GM18520 (cell line): ENCODE results near the gene RALY.

Source experiments
- ATAC-seq: cut with Tn5 transposase; IDR thresholded peaks from one replicate; pipeline ENCODE4 v1.9.1; 2021; ENCODE audit not compliant: unreplicated experiment

RALY gene

DNA sequence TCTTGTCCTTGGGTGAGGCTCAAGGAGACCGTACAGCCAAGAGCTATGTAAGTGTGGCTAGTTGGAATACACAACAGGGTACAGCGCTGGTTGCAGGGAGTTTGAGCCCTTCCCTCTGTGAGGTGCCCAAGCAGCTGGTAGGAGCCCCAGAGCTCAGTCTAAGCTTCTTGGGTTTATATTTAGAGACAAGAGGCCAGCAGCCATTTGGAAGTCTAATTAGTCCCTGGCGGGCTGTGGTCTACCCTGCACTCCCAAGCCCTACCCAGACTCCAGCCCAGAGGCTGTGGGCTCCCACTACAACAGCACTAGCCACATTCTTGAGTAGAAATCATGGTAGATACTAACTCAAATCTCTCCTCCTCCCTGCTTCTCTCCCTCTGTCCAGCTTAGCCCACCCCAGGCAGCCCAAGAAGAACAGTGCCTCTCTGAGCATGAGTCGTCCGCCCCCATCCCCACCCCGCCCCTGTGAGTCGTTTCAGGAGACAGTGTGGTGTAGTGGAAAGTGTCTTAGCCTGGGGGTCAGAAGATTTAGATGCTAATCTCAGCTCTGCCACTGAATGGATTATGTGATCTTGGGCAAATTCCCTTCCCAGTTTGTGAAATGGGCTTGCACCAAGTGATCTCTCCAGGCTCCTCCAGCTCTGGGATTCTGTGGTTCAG lies 80.5 kb downstream of the RALY start:
- ATAC-seq, result no peak

DNA sequence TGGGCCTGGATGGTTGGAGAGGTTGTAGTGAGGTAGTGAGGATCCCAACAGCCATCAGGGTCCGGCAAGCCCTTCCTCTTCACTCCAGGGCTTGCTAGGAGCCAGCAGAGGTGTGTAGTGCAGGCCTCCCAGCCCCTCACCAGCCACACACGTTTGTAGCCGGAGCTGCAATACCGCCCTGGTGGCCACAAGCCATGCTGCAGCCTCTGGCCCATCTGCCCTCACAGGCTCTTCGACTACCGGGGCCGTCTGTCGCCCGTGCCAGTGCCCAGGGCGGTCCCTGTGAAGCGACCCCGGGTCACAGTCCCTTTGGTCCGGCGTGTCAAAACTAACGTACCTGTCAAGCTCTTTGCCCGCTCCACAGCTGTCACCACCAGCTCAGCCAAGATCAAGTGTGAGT lies 81.9 kb downstream of the RALY start:
- ATAC-seq, result no peak

DNA sequence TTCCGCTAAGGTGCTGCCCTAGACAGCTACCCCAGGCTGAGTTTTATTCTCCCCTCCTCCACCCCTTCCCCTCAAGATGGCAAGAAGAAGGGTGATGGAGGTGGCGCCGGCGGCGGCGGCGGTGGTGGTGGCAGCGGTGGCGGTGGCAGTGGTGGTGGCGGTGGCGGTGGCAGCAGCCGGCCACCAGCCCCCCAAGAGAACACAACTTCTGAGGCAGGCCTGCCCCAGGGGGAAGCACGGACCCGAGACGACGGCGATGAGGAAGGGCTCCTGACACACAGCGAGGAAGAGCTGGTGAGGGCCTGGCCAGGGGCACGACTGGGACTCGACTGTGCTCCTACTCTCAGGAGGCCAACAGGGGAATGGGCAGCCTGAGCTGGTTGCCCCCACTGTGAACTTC lies 83.2 kb downstream of the RALY start:
- ATAC-seq, result no peak

DNA sequence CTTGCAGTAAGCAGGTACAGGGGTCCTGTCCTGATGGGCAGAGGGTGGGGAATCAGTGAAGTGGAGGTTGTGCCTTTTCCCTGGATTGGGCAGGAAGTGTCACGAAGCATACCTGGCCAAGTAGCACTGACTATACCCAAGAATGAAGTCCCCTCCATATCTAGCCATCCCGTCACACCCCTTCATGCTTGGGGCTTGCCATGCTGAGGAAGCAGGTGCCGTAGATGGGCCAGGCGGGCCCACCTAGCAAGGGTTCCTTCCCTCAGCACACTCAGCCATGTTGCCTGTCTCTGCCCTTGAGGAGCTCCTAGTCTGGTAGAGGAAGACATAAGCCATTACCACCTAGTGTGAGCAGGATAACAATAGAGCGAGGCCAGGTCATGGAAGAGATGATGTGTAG lies 84.8 kb downstream of the RALY start:
- ATAC-seq, result no peak

DNA sequence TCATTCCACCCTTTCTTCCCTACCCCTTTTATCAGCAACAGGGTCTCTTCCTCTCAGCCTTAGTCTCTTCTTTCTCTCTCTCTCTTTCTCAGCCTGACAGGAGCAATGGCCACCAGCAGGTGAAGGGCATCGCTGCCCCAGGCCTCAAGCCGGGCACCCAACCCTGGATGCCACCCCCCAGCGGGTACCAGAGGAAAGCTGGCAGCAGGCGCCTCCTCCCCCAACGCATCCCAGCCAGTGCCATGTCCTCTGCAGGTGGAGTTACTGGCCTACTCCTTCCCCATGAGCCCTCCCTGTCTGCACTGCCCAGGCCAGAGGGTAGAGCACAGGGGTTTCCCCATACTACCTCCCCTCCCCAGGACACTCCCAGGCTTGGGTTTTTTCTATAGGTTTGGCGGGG lies 86.1 kb downstream of the RALY start:
- ATAC-seq, result no peak

DNA sequence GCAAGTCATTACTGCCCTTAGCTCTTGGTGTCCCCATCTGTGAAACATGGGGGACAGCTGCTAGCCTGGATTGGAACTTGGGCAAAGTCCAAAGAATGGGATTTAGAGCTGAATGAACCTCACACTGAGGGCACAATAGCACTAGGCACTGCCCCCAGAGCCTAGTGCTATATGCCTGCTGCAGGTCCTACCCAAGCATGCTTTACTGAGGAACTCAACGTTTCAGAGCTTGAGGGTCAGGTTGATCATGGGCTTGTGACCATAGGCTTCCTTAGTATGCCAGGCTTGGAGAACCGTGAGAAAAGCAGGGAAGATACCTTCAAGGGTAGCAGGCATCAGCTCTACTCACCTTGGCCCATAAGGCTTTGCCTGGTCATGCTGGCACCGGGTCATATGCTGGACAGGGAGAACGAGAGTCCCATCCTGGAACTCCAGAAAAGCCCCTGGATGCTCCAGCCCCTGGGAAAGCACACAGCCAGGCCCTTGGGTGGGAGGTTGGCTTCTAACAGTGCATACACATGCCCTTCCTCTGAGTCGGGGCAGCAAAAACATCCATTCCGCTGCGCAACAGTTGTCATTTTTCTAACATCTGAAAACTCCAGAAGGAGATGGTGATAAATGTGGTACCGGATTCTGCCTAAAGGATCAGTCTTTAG lies 88.6 kb downstream of the RALY start:
- ATAC-seq, result no peak

DNA sequence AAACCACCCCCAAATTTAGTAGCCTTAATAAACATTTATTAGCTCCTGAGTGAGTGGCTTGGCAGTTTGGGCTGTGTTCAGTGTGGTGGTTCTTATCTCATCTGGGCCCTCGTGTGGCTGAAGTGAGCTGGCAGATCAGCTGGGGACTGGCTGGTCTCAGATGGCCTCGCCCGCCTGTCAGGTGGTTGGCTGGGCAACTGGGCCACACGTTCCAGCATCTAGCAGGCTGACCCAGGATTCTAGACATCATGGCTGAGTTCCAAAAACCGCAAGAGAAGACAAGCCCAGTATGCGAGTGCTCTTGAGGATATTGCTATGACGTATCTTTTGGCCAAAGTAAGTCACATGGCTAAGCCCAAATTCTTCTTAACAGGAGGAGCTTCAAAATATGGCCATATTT lies 89.4 kb downstream of the RALY start:
- no peak for ATAC-seq

DNA sequence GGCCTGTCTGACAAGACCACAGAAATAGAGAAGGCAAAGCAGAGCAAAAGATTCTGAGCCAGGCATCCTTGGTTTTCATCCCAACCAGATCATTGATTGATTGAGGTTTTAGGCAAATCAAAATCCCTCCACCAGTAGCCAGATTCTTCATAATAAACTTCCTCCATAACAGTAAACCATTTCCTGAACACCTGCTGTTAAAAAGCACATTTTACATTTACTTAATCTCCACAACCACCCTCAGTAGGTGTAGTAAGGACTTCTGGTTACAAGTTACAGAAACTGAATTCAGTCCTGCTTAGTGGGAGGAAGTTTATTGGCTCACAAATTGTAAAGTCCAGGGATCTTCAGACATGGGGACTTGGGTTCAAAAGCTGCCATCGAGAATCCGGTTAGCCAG lies 90.1 kb downstream of the RALY start:
- ATAC-seq, result no peak

DNA sequence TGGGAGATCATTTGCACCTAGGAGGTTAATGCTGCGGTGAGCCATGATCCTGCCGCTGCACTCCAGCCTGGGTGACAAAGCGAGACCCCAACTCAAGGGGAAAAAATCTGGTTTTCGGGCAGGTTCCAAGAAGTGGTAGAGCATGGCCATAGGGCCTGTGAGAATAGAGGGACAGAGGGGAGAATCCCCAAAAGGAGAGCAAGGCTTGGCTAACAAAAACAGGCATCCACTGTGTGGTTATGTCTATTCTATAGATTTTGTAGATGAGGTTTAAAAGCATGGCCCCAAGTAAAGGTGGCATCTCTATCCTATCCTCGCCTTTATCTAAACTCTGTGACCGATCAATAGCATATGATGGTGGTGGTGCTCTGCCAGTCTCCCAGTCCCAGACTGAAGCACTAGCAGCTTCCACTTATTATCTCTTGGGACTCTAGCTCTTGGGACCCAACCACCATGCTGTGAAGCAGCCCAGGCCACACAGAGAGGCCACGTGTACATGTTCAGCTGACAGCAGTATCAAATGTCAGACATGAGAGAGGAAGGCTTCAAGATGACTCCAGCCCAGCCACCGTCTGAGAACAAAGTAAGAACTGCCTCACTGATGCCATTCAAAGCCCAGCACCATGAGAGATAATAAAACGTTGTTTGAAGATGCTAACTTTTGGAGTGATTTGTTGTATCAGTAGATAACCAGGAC lies 90.7 kb downstream of the RALY start:
- ATAC-seq, result no peak

DNA sequence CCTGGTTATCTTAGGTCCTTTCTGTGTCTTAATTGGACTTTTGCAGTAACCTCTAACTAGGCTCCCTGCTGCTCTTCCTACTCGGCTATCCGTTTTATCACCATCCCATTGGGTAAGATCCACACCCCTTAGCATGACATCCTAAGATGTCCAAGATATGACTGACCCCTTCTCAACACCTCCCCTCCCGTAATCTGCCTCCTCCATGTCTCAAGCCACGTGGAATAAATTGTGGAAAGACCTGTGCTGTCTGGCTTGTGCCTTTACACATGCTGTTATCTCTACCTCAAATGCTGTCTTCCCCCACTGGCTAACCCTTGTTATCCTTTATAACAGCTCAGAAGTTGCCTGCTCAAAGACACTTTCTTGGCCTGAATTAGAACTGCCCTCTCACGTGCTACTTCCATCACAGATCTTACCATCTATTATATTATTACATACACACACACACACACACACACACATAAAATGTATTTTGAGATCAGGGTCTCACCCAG lies 91.9 kb downstream of the RALY start:
- ATAC-seq, result no peak

DNA sequence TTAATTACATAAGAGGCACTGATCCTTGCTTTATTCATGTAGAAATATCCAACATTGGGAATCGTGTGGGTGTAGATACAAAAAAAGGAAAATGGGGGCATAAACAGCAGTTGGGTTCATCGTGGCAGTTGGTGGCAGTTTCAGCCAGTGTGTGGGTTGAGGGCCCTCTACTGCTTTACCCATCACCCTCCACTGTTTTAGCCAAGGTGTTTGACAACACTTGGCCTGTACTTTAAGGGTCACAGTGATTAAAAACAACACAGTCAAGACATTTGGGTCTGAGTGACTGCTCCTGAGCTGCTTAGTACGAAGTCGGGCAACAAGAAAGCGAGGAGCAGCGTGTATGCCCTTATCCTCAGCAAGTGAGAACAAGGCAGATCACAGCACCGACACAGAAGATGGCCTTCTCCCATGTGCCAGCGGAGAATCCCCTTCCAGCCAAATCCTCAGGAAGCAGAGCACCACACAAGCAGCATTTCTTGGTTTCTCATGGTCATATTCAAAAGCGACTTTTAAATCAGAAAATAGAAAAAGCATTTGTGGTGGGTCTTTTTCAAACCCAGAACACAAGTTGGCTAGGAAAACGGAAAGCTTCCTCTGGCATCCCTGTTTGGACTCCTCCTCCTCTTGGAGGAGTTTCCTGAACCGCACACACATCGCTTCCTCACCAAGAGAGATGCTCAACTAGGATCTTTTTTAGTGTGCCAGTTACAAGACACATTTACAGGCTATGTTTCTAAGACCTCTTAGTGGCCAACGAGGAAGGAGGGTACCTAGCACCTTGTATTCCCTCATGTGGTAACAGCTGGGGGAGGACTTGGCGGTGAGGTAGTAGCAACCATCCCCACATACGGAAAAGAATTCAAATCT lies 94.8 kb downstream of the RALY start:
- no peak for ATAC-seq

DNA sequence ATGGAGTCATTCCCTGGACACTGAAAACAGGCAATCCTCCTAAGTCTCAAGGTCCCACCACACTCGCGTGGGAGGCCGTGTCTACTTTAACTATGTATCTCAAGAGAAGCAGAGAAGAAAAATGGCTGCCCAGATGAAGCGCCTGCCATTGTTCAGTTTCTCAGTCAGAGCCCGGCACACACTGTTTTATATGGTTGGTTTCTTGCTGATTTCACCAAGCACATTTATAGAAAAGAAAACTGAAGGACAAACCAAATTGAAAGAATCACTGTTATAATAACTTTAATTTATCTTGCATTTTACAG lies 95.4 kb downstream of the RALY start:
- ATAC-seq, result no peak

DNA sequence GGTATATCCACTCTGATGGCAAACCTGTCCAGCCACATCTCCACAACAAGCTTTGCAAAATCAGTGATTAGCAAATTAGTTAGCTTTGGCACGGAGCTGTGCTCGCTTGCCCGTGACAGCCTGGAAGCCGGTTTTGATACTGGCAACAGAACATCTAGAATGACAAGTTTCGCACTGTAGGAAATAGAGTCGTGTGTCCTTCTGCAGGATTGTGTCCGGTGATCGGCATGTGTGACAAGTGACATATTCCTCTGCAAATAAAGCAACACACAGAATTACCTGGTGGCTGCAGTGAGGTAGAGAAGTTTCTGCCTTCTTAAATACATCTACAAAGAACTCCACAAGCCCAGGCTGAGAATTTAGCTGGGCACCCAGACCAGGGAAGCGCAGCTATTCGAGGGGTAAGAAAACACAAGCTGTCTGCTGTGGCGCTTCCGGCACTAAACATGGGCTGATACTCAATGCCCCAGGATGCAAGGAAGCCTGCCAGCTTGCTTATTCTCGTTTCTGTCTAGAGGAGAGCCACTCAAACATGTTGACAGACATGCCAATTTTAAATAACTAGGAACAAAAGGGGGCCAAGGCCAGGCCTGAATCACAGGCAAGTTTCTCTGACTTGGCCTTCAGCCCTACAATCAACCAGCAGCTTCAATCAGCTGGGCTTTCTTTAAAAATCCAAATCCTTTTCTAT lies 96.1 kb downstream of the RALY start:
- ATAC-seq, result no peak

DNA sequence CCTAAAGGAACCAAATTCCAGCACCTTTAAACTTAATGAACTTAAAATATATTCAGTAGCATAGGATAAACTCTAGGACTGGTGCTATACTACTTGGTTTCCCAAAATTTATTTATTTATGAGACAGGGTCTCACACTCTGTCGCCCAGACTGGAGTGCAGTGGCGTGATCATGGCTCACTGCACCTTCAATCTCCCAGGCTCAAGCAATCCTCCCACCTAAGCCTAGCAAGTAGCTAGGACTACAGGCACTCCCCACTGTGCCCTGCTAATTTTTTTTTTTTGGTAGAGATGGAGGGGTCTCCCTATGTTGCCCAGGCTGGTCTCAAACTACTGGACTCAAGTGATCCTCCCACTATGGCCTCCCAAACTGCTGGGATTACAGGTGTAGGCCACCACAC lies 96.9 kb downstream of the RALY start:
- ATAC-seq, result no peak

DNA sequence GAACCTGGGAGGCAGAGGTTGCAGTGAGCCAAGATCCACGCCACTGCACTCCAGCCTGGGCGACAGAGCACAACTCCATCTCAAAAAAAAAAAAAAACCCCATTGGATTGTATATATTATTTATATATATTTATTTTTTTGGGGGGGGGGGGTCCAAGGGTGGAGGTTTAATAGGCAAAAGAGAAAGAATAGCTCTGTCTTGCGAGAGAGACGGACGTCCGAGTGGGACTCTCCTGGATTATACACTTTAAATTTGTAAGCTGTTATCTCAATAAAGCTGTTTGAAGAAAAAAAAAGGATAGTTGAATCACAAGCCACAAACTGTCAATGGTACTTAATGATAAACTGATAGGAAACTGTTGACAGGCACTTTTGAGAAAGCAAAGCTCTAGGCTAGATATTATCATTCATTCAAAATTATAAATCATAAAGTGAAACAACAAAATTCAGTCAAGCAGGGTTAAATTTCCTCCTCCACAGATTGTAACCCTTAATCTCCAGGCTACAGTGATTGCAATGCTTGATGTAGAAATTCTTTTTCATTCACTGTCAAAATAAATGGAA lies 98.0 kb downstream of the RALY start:
- ATAC-seq, result no peak

DNA sequence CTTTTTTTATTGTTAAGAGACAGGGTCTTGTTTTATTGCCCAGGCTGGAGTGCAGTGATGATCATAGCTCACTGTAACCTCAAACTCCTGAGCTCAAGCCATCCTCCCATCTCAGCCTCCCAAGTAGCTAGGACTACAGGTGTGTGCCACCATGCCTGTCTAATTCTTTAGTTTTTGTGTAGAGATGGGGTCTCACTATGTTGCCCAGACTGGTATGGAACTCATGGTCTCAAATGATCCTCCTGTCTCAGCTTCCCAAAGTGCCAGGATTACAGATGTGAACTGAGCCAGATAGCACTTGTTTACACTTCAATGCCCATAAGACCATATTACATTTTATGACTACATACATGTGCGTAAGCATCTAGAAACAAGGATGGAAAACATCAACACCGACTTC lies 100.2 kb downstream of the RALY start:
- no peak for ATAC-seq

DNA sequence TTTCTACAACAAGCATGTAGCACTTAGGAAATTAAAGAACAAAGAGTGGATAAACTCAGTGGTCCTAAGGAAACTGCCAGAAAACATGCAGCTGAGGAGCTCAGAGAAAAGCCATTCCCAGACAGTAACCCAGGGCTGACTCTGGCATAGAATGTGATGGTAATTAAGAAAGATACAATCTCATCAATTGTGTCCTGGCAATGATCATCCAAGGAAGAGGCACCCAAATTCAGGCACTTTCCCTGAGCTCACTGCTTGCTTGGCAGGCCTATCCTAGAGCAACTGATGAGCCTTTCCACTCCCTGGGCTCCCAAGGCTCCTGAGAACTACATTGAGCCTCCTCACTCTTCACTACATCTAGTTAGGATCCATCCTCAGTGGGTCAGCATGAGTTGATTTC lies 102.1 kb downstream of the RALY start:
- no peak for ATAC-seq

DNA sequence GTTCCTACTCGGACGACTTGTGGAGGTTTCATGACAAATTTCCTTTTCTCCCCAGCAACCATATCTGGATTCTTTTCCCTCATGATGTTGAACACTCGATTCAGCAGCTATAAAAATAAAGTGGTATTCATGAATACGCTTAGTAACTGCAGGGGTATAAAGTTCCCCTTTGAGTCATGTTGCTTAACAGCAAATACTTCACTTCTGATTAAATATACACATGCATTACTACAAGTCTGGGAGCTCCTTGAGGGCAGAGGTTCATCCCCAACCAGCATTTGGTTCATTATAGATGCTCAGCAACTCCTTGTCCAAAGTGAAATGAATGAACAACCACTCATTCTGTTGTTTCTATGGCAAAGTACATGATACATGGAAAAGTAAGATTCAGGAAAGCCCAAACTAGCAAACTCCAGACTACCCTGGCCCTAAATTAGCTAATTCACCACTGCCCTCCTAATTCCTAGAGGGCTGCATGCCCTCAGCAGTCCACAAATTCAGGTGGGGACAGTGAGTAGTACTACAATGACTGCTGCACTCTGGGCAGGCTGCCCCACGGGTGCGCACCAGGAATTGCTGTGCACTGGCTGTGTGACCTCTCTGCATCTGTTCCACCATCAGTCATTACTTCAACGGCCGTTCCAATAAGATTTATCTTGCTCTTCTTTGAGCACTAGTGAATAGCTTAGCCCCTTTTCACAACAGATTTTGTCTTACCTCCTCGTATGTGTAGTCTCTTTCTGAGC lies 103.2 kb downstream of the RALY start:
- no peak for ATAC-seq

DNA sequence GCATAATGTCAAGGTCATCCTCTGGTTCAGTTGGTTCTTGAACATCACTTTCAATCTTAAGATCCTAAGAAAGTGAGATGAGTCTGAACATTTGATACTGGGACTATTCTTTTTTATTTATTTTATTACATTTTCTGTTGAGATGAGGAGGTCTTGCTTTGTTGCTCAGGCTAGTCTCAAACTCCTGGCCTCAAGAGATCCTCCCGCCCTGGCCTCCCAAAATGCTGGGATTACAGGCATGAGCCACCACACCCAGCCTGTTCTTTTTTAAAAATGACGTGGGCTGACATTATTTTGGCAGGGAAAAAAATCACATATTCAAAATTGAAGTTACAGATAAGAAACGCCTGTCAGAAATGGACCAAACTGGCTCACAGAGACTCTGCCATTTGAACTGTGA lies 104.9 kb downstream of the RALY start:
- no peak for ATAC-seq

DNA sequence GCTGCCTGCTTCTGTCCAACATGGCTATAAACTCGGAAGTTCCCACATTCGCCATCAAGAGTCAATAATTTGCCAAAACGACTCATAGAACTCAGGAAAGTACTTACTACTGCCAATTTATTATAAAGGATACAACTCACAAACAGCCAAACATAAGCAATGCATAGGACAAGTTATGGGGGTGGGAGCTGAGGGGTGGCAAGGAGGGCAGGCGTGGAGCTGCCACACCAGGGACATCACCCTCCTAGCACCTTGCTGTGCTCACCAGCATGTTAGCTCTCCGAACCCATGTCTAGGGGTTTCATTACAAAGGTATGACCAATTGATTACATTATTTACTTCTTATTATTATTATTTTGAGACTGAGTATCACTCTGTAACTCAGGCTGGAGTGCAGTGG lies 106.0 kb downstream of the RALY start:
- no peak for ATAC-seq
